GM21619 (cell line): ENCODE results near the gene TMC7.
A peak's percentile ranks its signal among the peaks of the same experiment; 100 is the strongest.

ENCODE experiments used
- ATAC-seq: cut with Tn5 transposase; IDR thresholded peaks from one replicate; pipeline ENCODE4 v1.9.1; 2021; ENCODE audit not compliant: unreplicated experiment

The TMC7 gene

GRCh38 chr16:19086322-19087199 is 102.8 kb downstream of the TMC7 start:
- ATAC-seq: peak; percentile 90

GRCh38 chr16:19088341-19088916 is 104.7 kb downstream of the TMC7 start:
- ATAC-seq: no peak

GRCh38 chr16:19089410-19089955 is 105.7 kb downstream of the TMC7 start:
- ATAC-seq: no peak

- ATAC-seq: no peak
Observed at GRCh38 chr16:19090916-19091315, 107.2 kb downstream of the TMC7 start.

- ATAC-seq: no peak
Observed at GRCh38 chr16:19092653-19093410, 109.1 kb downstream of the TMC7 start.

- no peak for ATAC-seq
Observed at GRCh38 chr16:19093631-19094541, 110.2 kb downstream of the TMC7 start.

- no peak for ATAC-seq
Observed at GRCh38 chr16:19094542-19095365, 111.0 kb downstream of the TMC7 start.

- ATAC-seq: peak; percentile 59
Observed at GRCh38 chr16:19095654-19096053, 111.9 kb downstream of the TMC7 start.

- no peak for ATAC-seq
Observed at GRCh38 chr16:19098173-19098572, 114.4 kb downstream of the TMC7 start.

- ATAC-seq: no peak
Observed at GRCh38 chr16:19102187-19102872, 118.6 kb downstream of the TMC7 start.

- no peak for ATAC-seq
Observed at GRCh38 chr16:19104607-19105006, 120.9 kb downstream of the TMC7 start.

GRCh38 chr16:19105131-19105530 is 121.4 kb downstream of the TMC7 start:
- ATAC-seq: no peak

GRCh38 chr16:19105891-19106624 is 122.3 kb downstream of the TMC7 start:
- ATAC-seq: no peak

GRCh38 chr16:19106625-19107020 is 122.9 kb downstream of the TMC7 start:
- ATAC-seq: no peak

- no peak for ATAC-seq
Observed at GRCh38 chr16:19108409-19109287, 124.9 kb downstream of the TMC7 start.

- ATAC-seq: no peak
Observed at GRCh38 chr16:19109288-19109664, 125.5 kb downstream of the TMC7 start.
